ENCODE data around the gene GADD45B. TPM values are rescaled to one million over a fixed set of nuclear protein-coding genes. Genes with fewer than 3 reads are reported as not detected.
A peak's percentile ranks its signal among the peaks of the same experiment; 100 is the strongest.

The GADD45B gene
- total and polyA plus RNA-seq, 10 of the 15 experiments (the other 5 are each of a cell fraction or from before 2014, with no cell fraction given), result 2.4 to 180 (median 91.1) TPM

DNA sequence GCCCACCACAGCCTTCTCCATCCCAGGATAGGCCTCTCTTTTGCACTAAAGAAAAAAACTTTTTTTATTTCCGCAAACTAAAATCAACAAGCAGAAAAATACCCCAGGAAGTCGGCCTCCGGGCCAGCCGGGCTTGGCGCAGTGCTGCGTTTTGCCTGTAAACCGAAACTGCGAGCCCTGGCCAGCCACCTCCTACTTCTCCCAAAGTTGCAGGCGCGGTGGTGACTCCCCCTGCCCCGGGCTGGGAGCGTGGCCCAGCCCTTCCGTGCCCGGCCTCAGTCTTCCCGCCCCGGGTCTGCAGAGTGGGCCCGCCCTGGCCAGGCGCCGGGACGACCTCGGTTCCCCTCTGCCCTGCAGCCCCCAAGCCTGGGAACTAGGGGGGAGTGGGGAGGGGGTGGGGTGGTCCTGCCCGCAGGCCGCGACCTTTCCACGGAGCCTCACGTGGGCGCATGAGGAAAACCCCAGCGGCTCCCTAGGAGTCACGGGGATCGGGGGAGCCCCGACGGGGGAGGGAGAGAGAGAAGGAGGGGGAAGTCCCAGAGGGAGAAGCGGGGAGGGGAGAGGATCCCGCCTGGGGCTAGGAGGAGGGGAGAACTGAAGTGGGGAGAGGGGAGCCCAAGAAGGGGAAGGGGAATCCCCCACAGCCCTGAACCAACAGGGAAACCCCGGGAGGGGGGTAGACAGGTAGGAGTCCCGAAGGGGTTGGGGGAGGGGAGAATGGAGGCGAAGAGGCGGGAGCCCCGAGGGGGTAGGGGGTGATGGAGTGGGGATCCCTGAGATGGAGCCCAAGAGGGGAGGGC, 3.0 kb downstream of the GADD45B start (continued):
- TF ChIP-seq YBX1 (IDR thresholded peaks at IDR 0.05), result no peak
- TF ChIP-seq NFIC (IDR thresholded peaks at IDR 0.05; ENCODE audit: low read depth, low read length), result peak; percentile 84
- peak; percentile 90 for TF ChIP-seq MEF2B (IDR thresholded peaks at IDR 0.05; ENCODE audit: partially characterized antibody, poor library complexity, severe bottlenecking)
- TF ChIP-seq, protein P1, sequence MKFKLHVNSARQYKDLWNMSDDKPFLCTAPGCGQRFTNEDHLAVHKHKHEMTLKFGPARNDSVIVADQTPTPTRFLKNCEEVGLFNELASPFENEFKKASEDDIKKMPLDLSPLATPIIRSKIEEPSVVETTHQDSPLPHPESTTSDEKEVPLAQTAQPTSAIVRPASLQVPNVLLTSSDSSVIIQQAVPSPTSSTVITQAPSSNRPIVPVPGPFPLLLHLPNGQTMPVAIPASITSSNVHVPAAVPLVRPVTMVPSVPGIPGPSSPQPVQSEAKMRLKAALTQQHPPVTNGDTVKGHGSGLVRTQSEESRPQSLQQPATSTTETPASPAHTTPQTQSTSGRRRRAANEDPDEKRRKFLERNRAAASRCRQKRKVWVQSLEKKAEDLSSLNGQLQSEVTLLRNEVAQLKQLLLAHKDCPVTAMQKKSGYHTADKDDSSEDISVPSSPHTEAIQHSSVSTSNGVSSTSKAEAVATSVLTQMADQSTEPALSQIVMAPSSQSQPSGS (IDR thresholded peaks at IDR 0.05; ENCODE audit: low read length), result peak; percentile 49
- TF ChIP-seq EED (IDR thresholded peaks at IDR 0.05; ENCODE audit: low read depth), result peak; percentile 84
- TF ChIP-seq, protein P2, sequence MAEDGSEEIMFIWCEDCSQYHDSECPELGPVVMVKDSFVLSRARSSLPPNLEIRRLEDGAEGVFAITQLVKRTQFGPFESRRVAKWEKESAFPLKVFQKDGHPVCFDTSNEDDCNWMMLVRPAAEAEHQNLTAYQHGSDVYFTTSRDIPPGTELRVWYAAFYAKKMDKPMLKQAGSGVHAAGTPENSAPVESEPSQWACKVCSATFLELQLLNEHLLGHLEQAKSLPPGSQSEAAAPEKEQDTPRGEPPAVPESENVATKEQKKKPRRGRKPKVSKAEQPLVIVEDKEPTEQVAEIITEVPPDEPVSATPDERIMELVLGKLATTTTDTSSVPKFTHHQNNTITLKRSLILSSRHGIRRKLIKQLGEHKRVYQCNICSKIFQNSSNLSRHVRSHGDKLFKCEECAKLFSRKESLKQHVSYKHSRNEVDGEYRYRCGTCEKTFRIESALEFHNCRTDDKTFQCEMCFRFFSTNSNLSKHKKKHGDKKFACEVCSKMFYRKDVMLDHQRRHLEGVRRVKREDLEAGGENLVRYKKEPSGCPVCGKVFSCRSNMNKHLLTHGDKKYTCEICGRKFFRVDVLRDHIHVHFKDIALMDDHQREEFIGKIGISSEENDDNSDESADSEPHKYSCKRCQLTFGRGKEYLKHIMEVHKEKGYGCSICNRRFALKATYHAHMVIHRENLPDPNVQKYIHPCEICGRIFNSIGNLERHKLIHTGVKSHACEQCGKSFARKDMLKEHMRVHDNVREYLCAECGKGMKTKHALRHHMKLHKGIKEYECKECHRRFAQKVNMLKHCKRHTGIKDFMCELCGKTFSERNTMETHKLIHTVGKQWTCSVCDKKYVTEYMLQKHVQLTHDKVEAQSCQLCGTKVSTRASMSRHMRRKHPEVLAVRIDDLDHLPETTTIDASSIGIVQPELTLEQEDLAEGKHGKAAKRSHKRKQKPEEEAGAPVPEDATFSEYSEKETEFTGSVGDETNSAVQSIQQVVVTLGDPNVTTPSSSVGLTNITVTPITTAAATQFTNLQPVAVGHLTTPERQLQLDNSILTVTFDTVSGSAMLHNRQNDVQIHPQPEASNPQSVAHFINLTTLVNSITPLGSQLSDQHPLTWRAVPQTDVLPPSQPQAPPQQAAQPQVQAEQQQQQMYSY (CRISPR knock-in tag; IDR thresholded peaks at IDR 0.05), result no peak
- peak; percentile 72 for TF ChIP-seq RAD51 (IDR thresholded peaks at IDR 0.05)
- TF ChIP-seq ESRRA (IDR thresholded peaks at IDR 0.05; ENCODE audit: low read length), result peak; percentile 67; the same call in 1 of the 2 replicates
- TF ChIP-seq KLF5 (IDR thresholded peaks at IDR 0.05; ENCODE audit: partially characterized antibody), result no peak
- TF ChIP-seq HDAC6 (IDR thresholded peaks at IDR 0.05; ENCODE audit: unreplicated experiment), result no peak
- TF ChIP-seq, protein P3, sequence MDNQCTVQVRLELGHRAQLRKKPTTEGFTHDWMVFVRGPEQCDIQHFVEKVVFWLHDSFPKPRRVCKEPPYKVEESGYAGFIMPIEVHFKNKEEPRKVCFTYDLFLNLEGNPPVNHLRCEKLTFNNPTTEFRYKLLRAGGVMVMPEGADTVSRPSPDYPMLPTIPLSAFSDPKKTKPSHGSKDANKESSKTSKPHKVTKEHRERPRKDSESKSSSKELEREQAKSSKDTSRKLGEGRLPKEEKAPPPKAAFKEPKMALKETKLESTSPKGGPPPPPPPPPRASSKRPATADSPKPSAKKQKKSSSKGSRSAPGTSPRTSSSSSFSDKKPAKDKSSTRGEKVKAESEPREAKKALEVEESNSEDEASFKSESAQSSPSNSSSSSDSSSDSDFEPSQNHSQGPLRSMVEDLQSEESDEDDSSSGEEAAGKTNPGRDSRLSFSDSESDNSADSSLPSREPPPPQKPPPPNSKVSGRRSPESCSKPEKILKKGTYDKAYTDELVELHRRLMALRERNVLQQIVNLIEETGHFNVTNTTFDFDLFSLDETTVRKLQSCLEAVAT (IDR thresholded peaks at IDR 0.05), result peak; percentile 16; the same call in 1 of the 2 replicates
- TF ChIP-seq, protein P4, sequence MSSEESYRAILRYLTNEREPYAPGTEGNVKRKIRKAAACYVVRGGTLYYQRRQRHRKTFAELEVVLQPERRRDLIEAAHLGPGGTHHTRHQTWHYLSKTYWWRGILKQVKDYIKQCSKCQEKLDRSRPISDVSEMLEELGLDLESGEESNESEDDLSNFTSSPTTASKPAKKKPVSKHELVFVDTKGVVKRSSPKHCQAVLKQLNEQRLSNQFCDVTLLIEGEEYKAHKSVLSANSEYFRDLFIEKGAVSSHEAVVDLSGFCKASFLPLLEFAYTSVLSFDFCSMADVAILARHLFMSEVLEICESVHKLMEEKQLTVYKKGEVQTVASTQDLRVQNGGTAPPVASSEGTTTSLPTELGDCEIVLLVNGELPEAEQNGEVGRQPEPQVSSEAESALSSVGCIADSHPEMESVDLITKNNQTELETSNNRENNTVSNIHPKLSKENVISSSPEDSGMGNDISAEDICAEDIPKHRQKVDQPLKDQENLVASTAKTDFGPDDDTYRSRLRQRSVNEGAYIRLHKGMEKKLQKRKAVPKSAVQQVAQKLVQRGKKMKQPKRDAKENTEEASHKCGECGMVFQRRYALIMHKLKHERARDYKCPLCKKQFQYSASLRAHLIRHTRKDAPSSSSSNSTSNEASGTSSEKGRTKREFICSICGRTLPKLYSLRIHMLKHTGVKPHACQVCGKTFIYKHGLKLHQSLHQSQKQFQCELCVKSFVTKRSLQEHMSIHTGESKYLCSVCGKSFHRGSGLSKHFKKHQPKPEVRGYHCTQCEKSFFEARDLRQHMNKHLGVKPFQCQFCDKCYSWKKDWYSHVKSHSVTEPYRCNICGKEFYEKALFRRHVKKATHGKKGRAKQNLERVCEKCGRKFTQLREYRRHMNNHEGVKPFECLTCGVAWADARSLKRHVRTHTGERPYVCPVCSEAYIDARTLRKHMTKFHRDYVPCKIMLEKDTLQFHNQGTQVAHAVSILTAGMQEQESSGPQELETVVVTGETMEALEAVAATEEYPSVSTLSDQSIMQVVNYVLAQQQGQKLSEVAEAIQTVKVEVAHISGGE (CRISPR knock-in tag; IDR thresholded peaks at IDR 0.05), result no peak
- TF ChIP-seq, protein P5, sequence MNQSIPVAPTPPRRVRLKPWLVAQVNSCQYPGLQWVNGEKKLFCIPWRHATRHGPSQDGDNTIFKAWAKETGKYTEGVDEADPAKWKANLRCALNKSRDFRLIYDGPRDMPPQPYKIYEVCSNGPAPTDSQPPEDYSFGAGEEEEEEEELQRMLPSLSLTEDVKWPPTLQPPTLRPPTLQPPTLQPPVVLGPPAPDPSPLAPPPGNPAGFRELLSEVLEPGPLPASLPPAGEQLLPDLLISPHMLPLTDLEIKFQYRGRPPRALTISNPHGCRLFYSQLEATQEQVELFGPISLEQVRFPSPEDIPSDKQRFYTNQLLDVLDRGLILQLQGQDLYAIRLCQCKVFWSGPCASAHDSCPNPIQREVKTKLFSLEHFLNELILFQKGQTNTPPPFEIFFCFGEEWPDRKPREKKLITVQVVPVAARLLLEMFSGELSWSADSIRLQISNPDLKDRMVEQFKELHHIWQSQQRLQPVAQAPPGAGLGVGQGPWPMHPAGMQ (IDR thresholded peaks at IDR 0.05; ENCODE audit: borderline replicate concordance), result no peak
- TF ChIP-seq, protein P6, sequence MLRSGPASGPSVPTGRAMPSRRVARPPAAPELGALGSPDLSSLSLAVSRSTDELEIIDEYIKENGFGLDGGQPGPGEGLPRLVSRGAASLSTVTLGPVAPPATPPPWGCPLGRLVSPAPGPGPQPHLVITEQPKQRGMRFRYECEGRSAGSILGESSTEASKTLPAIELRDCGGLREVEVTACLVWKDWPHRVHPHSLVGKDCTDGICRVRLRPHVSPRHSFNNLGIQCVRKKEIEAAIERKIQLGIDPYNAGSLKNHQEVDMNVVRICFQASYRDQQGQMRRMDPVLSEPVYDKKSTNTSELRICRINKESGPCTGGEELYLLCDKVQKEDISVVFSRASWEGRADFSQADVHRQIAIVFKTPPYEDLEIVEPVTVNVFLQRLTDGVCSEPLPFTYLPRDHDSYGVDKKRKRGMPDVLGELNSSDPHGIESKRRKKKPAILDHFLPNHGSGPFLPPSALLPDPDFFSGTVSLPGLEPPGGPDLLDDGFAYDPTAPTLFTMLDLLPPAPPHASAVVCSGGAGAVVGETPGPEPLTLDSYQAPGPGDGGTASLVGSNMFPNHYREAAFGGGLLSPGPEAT (IDR thresholded peaks at IDR 0.05; ENCODE audit: low read depth), result peak; percentile 89
